Activated CD4-positive, alpha-beta T cell treated with anti-CD3 and anti-CD28 coated beads for 36 hours (primary cell): Measurements from ENCODE around the gene GNAI2. TPM values are rescaled to one million over a fixed set of nuclear protein-coding genes. Genes with fewer than 3 reads are reported as not detected.
A peak's percentile ranks its signal among the peaks of the same experiment; 100 is the strongest.

Experiments
- ATAC-seq: fragments of 200-7000 bp; cut with Tn5 transposase; one replicate; pipeline ENCODE4 v1.10.0; 2021; ENCODE audit warnings: mild to moderate bottlenecking, moderate library complexity
- CTCF ChIA-PET: fragments of 350-600 bp; sonication (Branson Sonifier 250); formaldehyde crosslinking; loops from one replicate; lab custom pipeline; 2021; ENCODE audit warnings: antibody characterized with exemption; lab: Charles Lee
- POLR2A ChIA-PET: fragments of 350-600 bp; sonication (Branson Sonifier 250); formaldehyde crosslinking; loops from one replicate; lab custom pipeline; 2021; ENCODE audit warnings: antibody characterized with exemption, inconsistent platforms; lab: Charles Lee
- DNase-seq: peaks from one replicate; pipeline ENCODE4 v3.0.0-alpha.2; 2020
- H3K27ac Mint-ChIP-seq: one replicate; pipeline ENCODE4 v1.8.0; 2021; ENCODE audit warnings: mixed read lengths
- H3K27me3 Mint-ChIP-seq: one replicate; pipeline ENCODE4 v1.8.0; 2021; ENCODE audit warnings: mixed read lengths
- H3K36me3 Mint-ChIP-seq: one replicate; pipeline ENCODE4 v1.8.0; 2021; ENCODE audit warnings: low read depth, mixed read lengths
- H3K4me1 Mint-ChIP-seq: one replicate; pipeline ENCODE4 v1.8.0; 2021; ENCODE audit warnings: mixed read lengths
- H3K4me3 Mint-ChIP-seq: one replicate; pipeline ENCODE4 v1.8.0; 2021; ENCODE audit warnings: mild to moderate bottlenecking, moderate library complexity, mixed read lengths
- H3K9me3 Mint-ChIP-seq: one replicate; pipeline ENCODE4 v1.8.0; 2021; ENCODE audit warnings: low read depth, mixed read lengths
- intact Hi-C, 2 experiments: fragments of 100-400 bp; cut with DNase I in 1 of 2; cut with micrococcal nuclease in 1 of 2; formaldehyde crosslinking; loops; one replicate each; pipeline versions ENCODE4 v1.14.2 to v1.15.1; 2022 to 2024; cut with DNase I, micrococcal nuclease
- total RNA-seq, 2 experiments: library from RNA; stranded (reverse); gene quantifications; one replicate each; pipeline ENCODE4 v1.2.3, GENCODE V29; 2021

GNAI2 gene
- total RNA-seq, 2 experiments from 2014 or later: 280 to 341 TPM

DNA sequence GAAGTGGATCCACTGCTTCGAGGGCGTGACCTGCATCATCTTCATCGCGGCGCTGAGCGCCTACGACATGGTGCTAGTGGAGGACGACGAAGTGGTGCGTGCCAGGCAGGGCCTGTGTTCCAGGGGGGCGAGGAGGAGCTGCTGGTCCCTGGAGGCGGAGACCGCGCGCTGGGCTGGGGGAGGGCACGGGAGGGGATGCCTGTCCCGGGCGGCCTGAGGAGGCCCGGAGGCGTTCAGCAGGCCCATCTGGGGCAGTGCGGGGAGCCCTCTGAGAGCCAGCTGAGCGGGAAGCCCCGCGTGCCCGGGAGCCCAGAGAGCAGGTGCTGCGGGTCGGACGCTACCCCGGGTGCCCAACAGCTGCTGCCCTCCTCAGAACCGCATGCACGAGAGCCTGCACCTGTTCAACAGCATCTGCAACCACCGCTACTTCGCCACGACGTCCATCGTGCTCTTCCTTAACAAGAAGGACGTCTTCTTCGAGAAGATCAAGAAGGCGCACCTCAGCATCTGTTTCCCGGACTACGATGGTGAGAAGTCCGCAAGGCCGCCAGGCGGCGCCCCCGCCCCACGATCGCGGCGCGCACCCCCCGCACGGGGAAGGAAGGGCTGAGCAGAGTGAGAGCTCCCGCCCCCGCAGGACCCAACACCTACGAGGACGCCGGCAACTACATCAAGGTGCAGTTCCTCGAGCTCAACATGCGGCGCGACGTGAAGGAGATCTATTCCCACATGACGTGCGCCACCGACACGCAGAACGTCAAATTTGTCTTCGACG is 41.7 kb upstream of the GNAI2 start:
- ATAC-seq (peak; percentile 77), DNase-seq (peak; percentile 89)
- Mint-ChIP-seq H3K27me3 (peaks cover 14% of the 10 kb centered on the region), H3K4me1 (peaks cover 13% of the 10 kb centered on the region), H3K36me3 (no peaks in the 10 kb centered on the region), H3K4me3 (peak overlapping the region; percentile 17), H3K9me3 (no peaks in the 10 kb centered on the region), H3K27ac (no peak overlapping the region)
- intact Hi-C loops: loop anchor here (1.0 to 2.0 kb wide), 5 partner anchors 32 to 126 kb away; no protein-coding TSS in a partner anchor
- ChIA-PET POLR2A (interaction anchor here (0.6 to 1.4 kb wide), 3 partner anchors 24 to 53 kb away, joined by 3 to 6 read pairs (median 4); partner anchors contain the start of gene GNAI2), CTCF (interaction anchor here (0.5 to 3.9 kb wide), 37 partner anchors 8 to 331 kb away, joined by 3 to 79 read pairs (median 5); partner anchors contain the start of genes GNAI2, HYAL3, IFRD2 and NAA80)

DNA sequence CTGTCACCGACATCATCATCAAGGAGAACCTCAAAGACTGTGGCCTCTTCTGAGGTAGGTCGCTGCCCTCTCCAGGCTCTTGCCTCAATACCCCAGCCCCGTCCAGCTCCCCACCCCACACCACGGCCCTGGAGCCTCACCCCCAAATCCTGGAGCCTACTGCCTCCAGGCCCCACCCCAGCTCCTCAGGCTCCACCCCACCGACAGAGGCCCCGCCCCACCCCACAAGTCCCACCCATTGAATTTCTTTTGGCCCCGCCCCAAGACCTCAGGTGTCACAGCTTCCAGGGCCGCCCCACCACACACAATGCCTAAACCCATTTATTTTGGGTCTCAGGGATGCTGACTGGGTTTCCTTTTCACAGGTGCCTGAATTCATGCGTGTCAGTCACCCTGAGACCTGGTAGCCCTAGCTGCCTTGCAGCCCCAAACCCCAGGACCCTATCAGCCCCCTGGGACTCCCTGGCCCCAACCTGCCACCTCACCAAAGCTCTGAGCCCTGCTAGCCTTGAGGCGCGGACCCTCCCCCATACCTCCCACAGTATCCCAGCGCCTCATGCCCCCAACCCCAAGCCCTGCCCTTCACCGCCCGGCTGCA is 41.0 kb upstream of the GNAI2 start:
- Mint-ChIP-seq H3K27ac (no peak overlapping the region), H3K27me3 (peaks cover 14% of the 10 kb centered on the region), H3K36me3 (no peaks in the 10 kb centered on the region), H3K4me1 (peaks cover 13% of the 10 kb centered on the region), H3K9me3 (no peaks in the 10 kb centered on the region), H3K4me3 (peak overlapping the region; percentile 12)
- ATAC-seq: peak; percentile 74
- peak; percentile 73 for DNase-seq
- ChIA-PET CTCF (interaction anchor here (0.6 to 3.9 kb wide), 34 partner anchors 8 to 332 kb away, joined by 3 to 79 read pairs (median 5); partner anchors contain the start of genes GNAI2, HYAL3, IFRD2 and NAA80), POLR2A (interaction anchor here (0.6 to 1.4 kb wide), 3 partner anchors 24 to 52 kb away, joined by 3 to 6 read pairs (median 4); partner anchors contain the start of gene GNAI2)
- intact Hi-C loops: loop anchor here (1.0 to 2.0 kb wide), 6 partner anchors 31 to 126 kb away; no protein-coding TSS in a partner anchor

DNA sequence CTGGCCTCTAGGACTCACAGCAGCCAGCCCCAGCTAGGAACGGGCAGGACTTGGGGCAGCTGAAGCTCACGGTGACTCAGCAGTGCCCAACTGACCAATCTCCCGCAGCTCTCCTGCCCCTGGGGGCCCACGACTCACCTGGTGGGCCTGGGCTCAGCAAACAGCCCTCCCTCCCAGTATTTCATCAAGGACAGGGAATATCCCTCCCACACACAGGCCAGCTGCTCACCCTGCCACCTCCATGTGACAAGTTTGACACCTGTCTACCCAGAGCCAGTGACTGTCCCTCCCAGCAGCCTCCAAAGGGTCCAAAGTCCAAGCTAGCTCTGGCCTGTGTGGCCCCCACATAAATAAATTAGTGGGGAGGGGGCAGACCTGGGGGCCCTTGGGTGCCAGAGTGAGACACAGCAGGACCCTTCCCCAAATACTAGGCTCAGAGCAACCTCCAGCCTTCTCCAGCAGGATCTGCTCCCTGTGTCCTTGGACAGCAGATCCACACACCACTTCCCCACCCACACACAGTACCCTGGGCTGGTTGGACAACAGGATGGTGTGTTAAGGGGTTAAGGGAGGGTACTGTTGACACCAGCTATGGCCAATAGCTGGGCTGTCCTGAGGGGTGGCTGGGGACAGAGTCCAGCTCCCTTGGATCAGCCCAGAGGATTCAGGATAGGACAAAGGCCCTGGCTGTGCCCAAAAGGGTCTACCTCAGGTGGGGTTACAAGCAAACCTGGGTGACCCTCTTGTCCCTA is 40.3 kb upstream of the GNAI2 start:
- intact Hi-C loops: loop anchor here in 1 of 2 experiments (1.0 to 2.0 kb wide), 2 partner anchors 41 to 125 kb away; no protein-coding TSS in a partner anchor

DNA sequence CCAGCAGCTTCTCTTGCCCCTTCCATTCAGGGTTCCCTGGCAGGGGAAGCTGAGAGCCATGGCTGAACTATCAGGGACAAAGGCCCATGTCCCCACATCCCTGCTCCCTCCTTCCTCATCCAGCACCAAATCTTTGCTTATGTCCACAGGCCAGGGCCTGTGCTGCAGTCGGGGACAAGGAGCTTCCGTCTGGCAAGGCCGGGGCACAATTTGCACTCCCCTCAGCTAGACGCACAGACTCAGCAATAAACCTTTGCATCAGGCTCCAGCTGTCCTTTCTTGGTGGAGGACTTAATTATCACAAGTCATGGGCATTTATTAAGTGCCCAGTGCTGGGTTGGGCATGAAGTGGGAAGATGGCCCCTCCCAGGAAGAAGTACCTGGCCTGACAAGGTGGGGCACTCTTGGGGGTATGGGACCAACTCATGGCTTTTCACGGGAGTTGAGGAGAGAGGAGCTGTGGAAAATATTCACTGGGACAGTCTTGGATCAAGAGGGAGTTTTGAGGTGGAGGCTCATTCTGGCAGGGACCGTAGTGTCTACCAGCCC is 39.7 kb upstream of the GNAI2 start:
- ChIA-PET CTCF (interaction anchor here (1.6 to 3.9 kb wide), 4 partner anchors 25 to 78 kb away, joined by 4 to 79 read pairs (median 20); no protein-coding TSS in a partner anchor), POLR2A (no interaction called here)
- ATAC-seq: no peak
- no peaks in the 10 kb centered on the region for H3K36me3 Mint-ChIP-seq
- no peak overlapping the region for H3K4me3 Mint-ChIP-seq
- H3K9me3 Mint-ChIP-seq: no peaks in the 10 kb centered on the region
- peaks cover 13% of the 10 kb centered on the region for H3K4me1 Mint-ChIP-seq
- DNase-seq: no peak
- intact Hi-C loops: no loop called here
- no peak overlapping the region for H3K27ac Mint-ChIP-seq
- peaks cover 21% of the 10 kb centered on the region for H3K27me3 Mint-ChIP-seq

More for the DNA sequence above, 40.3 kb upstream of the GNAI2 start:
- no peak for DNase-seq
- no peak overlapping the region for H3K27ac Mint-ChIP-seq
- POLR2A ChIA-PET: interaction anchor here (1.4 kb wide), 1 partner anchor 51 kb away, joined by 6 read pairs; no protein-coding TSS in a partner anchor
- no peak overlapping the region for H3K4me3 Mint-ChIP-seq
- H3K27me3 Mint-ChIP-seq: peaks cover 16% of the 10 kb centered on the region
- ATAC-seq: no peak
- no peaks in the 10 kb centered on the region for H3K9me3 Mint-ChIP-seq
- H3K4me1 Mint-ChIP-seq: peaks cover 13% of the 10 kb centered on the region
- CTCF ChIA-PET: interaction anchor here (0.9 to 3.9 kb wide), 20 partner anchors 8 to 132 kb away, joined by 3 to 79 read pairs (median 6); partner anchors contain the start of genes IFRD2 and TUSC2
- no peaks in the 10 kb centered on the region for H3K36me3 Mint-ChIP-seq

DNA sequence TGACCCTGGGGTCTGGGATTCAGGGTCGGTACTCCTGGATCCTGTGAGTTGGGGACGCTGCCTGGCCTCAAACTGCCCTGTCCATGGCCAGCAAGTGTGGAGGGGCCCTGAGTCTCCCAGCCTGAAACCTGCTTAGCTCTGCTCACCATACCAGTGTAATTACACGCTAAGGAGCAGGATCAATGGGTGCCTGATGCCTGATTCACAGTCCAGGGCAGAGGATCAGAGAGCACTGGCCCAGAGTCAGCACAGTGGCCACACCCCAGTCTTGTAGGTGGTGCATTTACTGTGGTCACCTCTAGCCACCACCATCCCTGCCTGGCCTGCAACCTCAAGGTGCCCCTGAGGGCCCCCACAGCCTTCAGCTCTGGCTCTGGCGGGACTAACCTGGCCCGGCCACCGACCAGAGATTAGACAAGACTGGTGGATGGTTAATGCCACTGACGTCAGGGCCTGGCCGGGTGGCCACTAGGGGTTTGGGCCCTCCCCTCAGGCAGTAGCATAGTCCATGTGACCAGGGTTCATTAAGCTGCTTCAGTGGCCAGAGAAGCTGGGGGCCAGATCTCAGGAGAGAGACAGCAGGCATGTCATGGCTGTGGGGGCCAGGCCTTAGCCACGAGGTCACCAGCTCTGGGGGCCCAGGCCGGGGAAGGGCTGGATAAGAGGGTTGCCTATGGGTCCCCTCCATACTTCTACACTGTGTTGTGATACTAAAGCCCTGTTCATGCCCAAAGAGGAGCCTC is 34.3 kb upstream of the GNAI2 start:
- ChIA-PET CTCF (interaction anchor here (0.8 to 1.6 kb wide), 5 partner anchors 8 to 26 kb away, joined by 3 to 7 read pairs (median 3); no protein-coding TSS in a partner anchor), POLR2A (no interaction called here)
- no peak overlapping the region for H3K4me3 Mint-ChIP-seq
- H3K9me3 Mint-ChIP-seq: no peaks in the 10 kb centered on the region
- peaks cover 32% of the 10 kb centered on the region for H3K27me3 Mint-ChIP-seq
- H3K36me3 Mint-ChIP-seq: no peaks in the 10 kb centered on the region
- intact Hi-C loops: no loop called here
- no peak overlapping the region for H3K27ac Mint-ChIP-seq
- no peak for DNase-seq
- ATAC-seq: no peak
- H3K4me1 Mint-ChIP-seq: peaks cover 2% of the 10 kb centered on the region

DNA sequence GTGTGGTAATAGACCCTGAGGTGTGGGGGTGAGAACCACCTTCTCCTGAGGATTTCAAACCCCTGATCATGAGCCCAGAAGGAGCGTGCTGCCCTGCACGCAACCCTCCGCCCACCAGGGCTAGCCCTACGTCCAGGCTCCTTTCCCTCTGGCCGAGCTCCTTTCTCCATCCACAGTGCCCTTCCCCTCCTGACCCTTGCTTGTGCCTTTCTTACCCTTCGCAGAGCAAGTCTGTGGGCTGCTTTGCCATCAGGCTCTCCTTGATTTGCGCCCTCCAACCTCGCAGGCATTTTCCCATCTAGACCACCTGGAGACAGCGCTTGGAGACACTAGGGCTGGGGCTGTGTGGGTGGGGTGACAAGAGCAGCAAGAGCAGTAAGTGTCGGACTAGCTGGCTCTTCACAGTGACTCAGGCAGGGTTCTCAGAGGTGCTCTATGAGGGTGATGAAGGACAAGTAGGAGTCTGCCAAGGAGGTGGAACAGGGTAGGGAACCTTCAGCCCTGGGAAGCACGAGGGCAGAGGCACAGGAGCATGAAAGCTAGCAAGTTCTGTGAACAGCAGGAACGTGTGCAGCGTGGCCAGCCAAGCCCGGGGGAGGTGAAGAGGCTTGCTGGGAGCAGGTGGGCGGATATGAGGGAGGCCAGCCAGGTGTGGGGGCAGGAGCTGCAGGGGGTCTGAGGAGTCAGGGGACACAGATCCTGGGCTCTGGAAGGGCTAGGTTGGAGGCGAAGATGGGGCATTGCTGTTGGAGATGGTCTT is 33.5 kb upstream of the GNAI2 start:
- no peak overlapping the region for H3K4me3 Mint-ChIP-seq
- H3K9me3 Mint-ChIP-seq: no peaks in the 10 kb centered on the region
- no peaks in the 10 kb centered on the region for H3K36me3 Mint-ChIP-seq
- peaks cover 2% of the 10 kb centered on the region for H3K4me1 Mint-ChIP-seq
- H3K27ac Mint-ChIP-seq: no peak overlapping the region
- POLR2A ChIA-PET: no interaction called here
- ATAC-seq (no peak), DNase-seq (no peak)
- intact Hi-C loops: no loop called here
- CTCF ChIA-PET: interaction anchor here (0.9 to 1.6 kb wide), 5 partner anchors 9 to 72 kb away, joined by 3 to 7 read pairs (median 3); no protein-coding TSS in a partner anchor
- peaks cover 36% of the 10 kb centered on the region for H3K27me3 Mint-ChIP-seq

DNA sequence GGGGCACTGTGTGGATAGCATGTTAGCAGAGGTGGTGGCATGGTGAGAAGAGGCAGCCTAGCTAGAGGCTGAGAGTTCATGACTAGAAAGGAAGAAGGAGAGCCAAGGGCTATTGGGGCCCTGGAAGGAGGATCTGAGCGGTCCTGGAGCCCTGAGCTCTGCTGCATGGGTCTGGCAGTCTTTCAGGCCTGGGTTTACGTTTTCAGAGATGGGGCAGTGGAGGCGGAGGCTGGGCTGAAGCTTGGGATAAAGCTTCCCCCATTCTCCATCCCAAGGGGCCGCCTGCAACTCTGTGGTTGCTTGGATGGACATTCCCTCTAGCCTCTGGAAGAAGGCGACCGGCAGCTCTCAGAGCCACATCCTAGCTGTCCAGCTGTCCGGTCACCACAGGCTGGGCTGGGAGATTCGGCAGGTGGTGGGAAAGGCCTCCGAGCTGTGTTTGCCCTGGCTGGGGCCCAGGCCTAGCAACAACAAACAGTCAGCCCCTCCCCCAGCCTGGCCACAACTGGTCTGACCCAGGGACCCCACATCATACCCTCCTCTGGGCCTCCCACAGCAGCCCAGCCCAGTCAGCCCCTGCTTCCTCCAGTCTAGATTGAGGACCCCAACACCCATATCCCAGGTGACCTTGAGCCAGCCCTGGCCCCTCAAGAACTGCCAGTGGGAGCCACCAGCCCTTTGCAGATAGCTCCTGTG is 32.7 kb upstream of the GNAI2 start:
- DNase-seq: no peak
- no peaks in the 10 kb centered on the region for H3K36me3 Mint-ChIP-seq
- intact Hi-C loops: no loop called here
- peaks cover 2% of the 10 kb centered on the region for H3K4me1 Mint-ChIP-seq
- H3K9me3 Mint-ChIP-seq: no peaks in the 10 kb centered on the region
- no peak overlapping the region for H3K4me3 Mint-ChIP-seq
- H3K27ac Mint-ChIP-seq: no peak overlapping the region
- ATAC-seq: no peak
- ChIA-PET CTCF (interaction anchor here (0.7 to 1.6 kb wide), 10 partner anchors 9 to 72 kb away, joined by 3 to 7 read pairs (median 3); no protein-coding TSS in a partner anchor), POLR2A (no interaction called here)
- H3K27me3 Mint-ChIP-seq: peaks cover 39% of the 10 kb centered on the region

DNA sequence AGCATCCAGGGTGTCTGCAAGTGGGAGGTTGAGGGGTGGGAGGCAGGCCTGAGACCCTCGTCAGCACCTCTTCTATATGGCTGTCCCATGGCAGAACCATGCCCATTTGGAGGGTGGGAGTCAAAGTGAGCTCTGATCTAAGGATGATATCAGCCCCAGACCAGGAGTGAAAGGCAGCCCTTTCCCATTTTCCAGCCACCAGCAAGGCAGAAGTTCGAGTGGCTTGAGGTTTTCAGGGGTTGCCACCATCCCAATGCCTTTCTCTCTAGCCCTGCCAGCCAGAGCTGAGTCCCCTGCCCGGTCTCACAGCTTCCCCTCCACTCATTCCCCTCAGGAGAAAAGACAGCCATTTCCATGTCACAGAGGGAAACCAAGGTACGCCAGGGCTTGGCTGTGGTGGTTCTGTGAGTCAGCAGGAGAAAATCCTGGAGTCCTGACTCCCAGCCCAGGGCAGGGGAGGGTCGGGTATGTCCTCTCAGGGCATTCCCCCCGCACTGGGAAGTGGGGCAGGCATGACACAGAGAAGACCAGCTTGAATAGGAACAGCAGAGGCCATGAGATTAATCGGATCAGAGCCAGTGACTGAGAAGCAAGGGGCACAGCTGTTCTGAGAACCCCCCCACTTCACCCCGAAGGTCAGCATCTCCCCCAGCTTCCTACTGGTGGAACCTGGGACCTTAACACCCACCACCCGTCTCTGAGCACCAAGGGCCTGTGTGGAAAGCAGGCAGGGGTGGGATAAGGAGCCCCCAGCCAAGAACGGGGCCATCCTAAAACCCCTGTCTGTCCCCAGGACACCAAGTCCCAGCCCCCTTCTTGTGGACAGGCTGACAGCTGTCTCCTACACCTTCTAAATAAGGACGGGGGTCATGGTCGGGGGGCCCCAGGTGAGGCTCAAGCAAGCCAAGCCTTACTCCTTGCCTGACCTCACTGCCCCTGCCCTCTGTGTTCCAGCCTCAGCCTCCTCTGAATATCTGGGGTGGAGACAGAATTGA is 31.9 kb upstream of the GNAI2 start:
- H3K4me1 Mint-ChIP-seq: peaks cover 2% of the 10 kb centered on the region
- peaks cover 37% of the 10 kb centered on the region for H3K27me3 Mint-ChIP-seq
- DNase-seq: no peak
- no peak overlapping the region for H3K4me3 Mint-ChIP-seq
- H3K9me3 Mint-ChIP-seq: no peaks in the 10 kb centered on the region
- H3K27ac Mint-ChIP-seq: no peak overlapping the region
- intact Hi-C loops: no loop called here
- CTCF ChIA-PET: interaction anchor here (0.7 to 1.6 kb wide), 9 partner anchors 9 to 93 kb away, joined by 3 to 6 read pairs (median 3); no protein-coding TSS in a partner anchor
- ATAC-seq: no peak
- no peaks in the 10 kb centered on the region for H3K36me3 Mint-ChIP-seq
- POLR2A ChIA-PET: interaction anchor here (0.6 kb wide), 1 partner anchor 1500 kb away, joined by 3 read pairs; no protein-coding TSS in a partner anchor
